ENCODE measurements around the gene VWDE.

The VWDE gene

DNA sequence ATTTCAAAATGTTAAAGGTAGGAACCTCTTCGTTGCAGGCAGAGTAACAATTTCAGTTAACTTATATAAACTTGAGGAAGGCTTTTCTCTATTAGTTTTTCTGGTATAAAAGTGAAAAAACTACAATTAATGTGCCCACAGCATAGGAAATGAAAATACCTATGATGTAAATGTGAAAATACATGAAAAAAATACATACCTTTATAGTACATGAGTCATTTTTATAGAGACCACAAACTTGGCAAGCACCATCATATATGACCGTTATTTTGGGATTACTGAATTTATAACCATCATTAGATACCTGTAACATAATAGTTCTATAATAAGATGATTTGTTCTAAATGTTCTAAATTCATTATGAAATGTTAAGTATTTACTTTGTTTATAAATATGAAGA is 42.7 kb downstream of the VWDE start:
- no peaks in the 10 kb centered on the region for H3K4me1 ChIP-seq (ENCODE audit: control insufficient read depth, insufficient read depth, low read length)
- H3K4me3 ChIP-seq (ENCODE audit: low read length): no peak overlapping the region
- no peaks in the 10 kb centered on the region for H3K27me3 ChIP-seq (ENCODE audit: control insufficient read depth, insufficient read depth, low read length)
- no peaks in the 10 kb centered on the region for H3K36me3 ChIP-seq (ENCODE audit: control insufficient read depth, insufficient read depth, low read length)
- no peak overlapping the region for H3K27ac ChIP-seq (ENCODE audit: low read depth, low read length)
- H3K9ac ChIP-seq (ENCODE audit: low read length): no peak overlapping the region

DNA sequence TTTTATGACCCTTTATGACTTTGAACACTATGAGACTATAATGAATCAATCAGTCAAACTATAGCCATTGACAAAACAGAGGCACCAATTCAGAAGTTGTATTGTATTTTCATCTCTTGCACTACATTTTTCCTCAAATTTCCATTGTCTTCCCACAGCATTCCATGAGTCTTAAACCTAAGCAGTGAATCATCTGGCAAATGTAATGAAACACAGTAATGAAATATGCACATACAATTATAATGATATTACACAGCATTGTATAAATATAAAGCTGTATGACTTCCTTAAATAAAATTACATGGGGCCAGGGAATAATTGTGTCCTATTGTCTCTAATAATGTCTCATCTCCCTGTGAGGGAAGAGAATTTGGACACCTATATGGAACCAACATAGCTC is 45.0 kb downstream of the VWDE start:
- H3K9ac ChIP-seq (ENCODE audit: low read length): no peak overlapping the region
- no peak overlapping the region for H3K4me3 ChIP-seq (ENCODE audit: low read length)
- no peak overlapping the region for H3K27ac ChIP-seq (ENCODE audit: low read depth, low read length)
- H3K36me3 ChIP-seq (ENCODE audit: control insufficient read depth, insufficient read depth, low read length): no peaks in the 10 kb centered on the region
- no peaks in the 10 kb centered on the region for H3K4me1 ChIP-seq (ENCODE audit: control insufficient read depth, insufficient read depth, low read length)
- H3K27me3 ChIP-seq (ENCODE audit: control insufficient read depth, insufficient read depth, low read length): no peaks in the 10 kb centered on the region

DNA sequence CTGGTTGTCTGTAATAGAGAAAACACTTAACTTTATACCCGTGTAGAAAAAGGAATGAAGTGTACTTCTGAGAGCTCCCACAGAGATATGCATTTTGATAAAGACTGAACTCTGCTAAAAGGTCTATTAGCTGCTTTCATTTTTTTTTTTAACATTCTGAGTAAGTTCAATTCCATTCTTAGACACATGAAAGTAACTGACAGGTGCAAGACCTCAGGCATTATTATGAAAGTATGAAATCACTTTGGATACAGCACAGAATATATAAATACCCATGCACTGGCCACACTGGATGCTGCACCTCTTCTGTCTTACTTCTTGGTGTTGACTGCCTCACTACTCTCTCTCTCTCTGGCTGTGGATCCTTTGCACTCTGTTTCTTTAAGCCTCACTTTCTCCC is 46.2 kb downstream of the VWDE start:
- Histone ChIP-seq H3K36me3 (ENCODE audit: control insufficient read depth, insufficient read depth, low read length) (no peaks in the 10 kb centered on the region), H3K27me3 (ENCODE audit: control insufficient read depth, insufficient read depth, low read length) (no peaks in the 10 kb centered on the region), H3K27ac (ENCODE audit: low read depth, low read length) (no peak overlapping the region), H3K4me3 (ENCODE audit: low read length) (no peak overlapping the region), H3K4me1 (ENCODE audit: control insufficient read depth, insufficient read depth, low read length) (no peaks in the 10 kb centered on the region), H3K9ac (ENCODE audit: low read length) (no peak overlapping the region)

DNA sequence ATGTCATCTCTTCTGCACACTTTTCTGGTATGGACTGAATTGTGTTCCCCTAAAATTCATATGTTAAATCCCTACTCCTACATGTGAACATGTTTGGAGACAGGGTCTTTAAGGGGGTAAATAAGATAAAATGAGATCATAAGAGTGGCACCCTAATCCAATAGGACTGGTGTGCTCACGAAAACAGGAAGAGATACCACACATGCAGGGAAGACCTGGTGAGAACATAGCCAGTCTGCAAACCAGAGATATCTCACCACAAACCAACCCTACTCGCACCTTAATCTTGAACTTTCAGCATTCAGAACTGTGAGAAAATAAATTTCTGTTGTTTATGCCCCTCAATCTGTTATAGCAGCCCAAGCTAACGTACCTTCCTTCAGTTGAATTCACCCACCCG is 51.8 kb downstream of the VWDE start:
- H3K27me3 ChIP-seq (ENCODE audit: control insufficient read depth, insufficient read depth, low read length): no peaks in the 10 kb centered on the region
- no peak overlapping the region for H3K27ac ChIP-seq (ENCODE audit: low read depth, low read length)
- H3K4me1 ChIP-seq (ENCODE audit: control insufficient read depth, insufficient read depth, low read length): no peaks in the 10 kb centered on the region
- H3K4me3 ChIP-seq (ENCODE audit: low read length): no peak overlapping the region
- H3K9ac ChIP-seq (ENCODE audit: low read length): no peak overlapping the region
- H3K36me3 ChIP-seq (ENCODE audit: control insufficient read depth, insufficient read depth, low read length): no peaks in the 10 kb centered on the region

DNA sequence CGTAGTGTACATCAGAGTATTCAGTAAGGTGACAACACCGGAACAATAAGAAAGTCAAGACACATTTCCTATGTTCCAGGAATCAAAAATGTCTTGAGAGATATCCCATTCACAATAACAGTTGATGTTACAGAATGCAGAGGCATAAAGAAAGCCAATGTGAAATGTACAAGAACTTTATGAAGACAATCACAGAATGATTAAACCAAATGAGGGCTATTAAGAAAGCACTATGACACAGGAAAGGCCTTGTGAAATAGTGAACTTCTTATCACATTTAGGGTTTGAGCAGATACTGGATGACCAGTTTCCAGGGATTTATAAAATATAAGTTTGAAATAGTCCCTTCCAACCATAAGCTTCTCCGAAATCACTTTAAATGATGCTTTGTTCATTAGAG is 52.7 kb downstream of the VWDE start:
- no peaks in the 10 kb centered on the region for H3K4me1 ChIP-seq (ENCODE audit: control insufficient read depth, insufficient read depth, low read length)
- H3K9ac ChIP-seq (ENCODE audit: low read length): no peak overlapping the region
- H3K36me3 ChIP-seq (ENCODE audit: control insufficient read depth, insufficient read depth, low read length): no peaks in the 10 kb centered on the region
- no peaks in the 10 kb centered on the region for H3K27me3 ChIP-seq (ENCODE audit: control insufficient read depth, insufficient read depth, low read length)
- no peak overlapping the region for H3K27ac ChIP-seq (ENCODE audit: low read depth, low read length)
- H3K4me3 ChIP-seq (ENCODE audit: low read length): no peak overlapping the region

DNA sequence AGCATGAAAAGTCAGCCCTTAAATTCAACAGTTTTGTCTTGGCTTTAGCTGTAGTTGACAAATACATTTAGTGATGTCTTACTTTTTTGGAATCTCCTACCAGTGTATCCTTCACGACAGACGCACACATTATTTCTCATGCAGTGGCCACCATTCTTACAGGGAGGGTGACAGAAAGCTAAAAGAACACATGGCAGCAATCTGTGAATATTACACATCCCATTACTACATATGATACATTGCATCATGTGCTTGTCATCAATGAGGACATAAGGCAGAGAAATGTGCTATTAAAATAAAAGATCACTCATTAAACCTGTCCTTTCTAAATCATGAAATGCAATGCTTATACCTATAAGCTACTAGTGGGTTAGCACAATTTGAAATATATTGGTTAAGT is 66.6 kb downstream of the VWDE start:
- Histone ChIP-seq H3K36me3 (ENCODE audit: control insufficient read depth, insufficient read depth, low read length) (no peaks in the 10 kb centered on the region), H3K27me3 (ENCODE audit: control insufficient read depth, insufficient read depth, low read length) (no peaks in the 10 kb centered on the region), H3K4me1 (ENCODE audit: control insufficient read depth, insufficient read depth, low read length) (no peaks in the 10 kb centered on the region), H3K4me3 (ENCODE audit: low read length) (no peak overlapping the region), H3K9ac (ENCODE audit: low read length) (no peak overlapping the region), H3K27ac (ENCODE audit: low read depth, low read length) (no peak overlapping the region)

DNA sequence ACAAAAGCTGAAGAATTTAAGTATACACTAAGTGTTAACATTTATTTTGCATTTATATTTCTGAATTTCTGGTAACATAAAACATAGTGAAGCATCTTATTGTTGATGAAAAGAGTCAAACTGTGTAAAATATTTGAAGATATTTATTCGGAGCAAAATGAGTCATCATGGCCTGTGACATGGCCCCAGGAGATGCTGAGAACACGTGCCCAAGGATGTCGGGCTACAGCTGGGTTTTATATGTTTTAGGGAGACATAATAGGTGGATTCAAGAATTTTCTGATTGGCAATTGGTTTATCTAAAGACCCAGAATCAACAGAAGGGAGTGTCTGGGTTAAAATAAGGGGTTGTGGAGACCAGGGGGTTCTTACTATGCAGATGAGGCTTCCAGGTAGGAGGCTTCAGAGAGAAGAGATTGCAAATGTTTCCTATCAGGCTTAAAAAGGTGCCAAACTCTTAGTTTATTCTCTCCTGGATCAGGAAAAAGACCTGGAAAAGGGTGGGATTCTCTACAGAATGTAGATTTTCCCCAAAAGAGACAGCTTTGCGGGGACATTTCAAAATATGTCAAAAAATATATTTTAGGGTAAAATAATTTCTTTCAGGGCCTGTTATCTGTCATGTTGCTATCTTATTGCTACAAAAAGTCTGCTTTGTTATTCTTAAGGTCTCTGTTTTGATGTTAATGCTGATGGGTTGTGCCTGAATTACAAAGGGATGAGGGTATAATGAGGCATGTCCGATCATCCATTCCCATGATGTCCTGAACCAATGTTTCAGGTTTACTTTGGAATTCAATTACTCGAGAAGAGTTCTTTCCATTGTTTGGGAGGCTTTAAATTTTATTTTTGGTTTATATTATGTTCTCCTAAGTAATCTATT is 74.5 kb downstream of the VWDE start:
- no peaks in the 10 kb centered on the region for H3K4me1 ChIP-seq (ENCODE audit: control insufficient read depth, insufficient read depth, low read length)
- no peak overlapping the region for H3K9ac ChIP-seq (ENCODE audit: low read length)
- H3K27ac ChIP-seq (ENCODE audit: low read depth, low read length): no peak overlapping the region
- no peak overlapping the region for H3K4me3 ChIP-seq (ENCODE audit: low read length)
- no peaks in the 10 kb centered on the region for H3K27me3 ChIP-seq (ENCODE audit: control insufficient read depth, insufficient read depth, low read length)
- H3K36me3 ChIP-seq (ENCODE audit: control insufficient read depth, insufficient read depth, low read length): no peaks in the 10 kb centered on the region

DNA sequence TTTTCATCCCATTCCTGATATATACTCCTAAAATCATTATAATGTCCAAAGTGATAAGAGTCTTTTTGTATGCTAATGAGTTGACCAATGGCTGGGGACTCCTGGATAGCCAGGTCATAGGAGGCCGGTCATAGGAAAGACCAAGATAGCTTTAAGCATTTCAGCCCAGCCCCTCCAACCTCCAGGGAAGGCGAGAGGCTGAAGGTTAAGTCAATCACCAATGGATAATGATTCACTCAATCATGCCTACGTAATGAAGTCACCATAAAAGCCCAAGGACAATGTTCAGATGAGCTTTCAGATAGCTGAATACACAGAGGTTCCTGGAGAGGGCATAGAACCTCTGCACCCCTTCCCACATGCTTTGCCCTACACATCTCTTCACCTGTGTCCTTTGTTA is 75.7 kb downstream of the VWDE start:
- Histone ChIP-seq H3K27me3 (ENCODE audit: control insufficient read depth, insufficient read depth, low read length) (no peaks in the 10 kb centered on the region), H3K36me3 (ENCODE audit: control insufficient read depth, insufficient read depth, low read length) (no peaks in the 10 kb centered on the region), H3K9ac (ENCODE audit: low read length) (no peak overlapping the region), H3K4me1 (ENCODE audit: control insufficient read depth, insufficient read depth, low read length) (no peaks in the 10 kb centered on the region), H3K4me3 (ENCODE audit: low read length) (no peak overlapping the region), H3K27ac (ENCODE audit: low read depth, low read length) (no peak overlapping the region)

DNA sequence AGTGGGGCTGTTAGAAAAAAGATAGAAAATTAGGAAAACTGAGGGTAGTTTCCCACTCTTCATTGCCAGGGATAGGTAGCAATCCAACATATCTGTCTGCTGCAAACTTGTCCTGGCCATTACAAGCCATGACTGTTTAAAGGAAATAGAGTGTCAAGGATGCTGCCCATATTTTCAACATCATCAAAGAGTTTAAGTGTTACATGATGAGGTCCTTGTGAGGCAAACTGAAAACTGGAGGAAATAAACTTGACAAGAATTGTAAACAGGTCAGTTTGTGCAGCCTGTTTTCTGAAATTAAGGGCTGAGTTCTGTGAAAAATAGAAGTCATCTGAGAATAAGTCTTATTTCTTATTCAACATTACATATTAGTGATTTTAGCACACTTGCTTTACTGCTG is 78.0 kb downstream of the VWDE start:
- Histone ChIP-seq H3K4me3 (ENCODE audit: low read length) (no peak overlapping the region), H3K27ac (ENCODE audit: low read depth, low read length) (no peak overlapping the region), H3K27me3 (ENCODE audit: control insufficient read depth, insufficient read depth, low read length) (no peaks in the 10 kb centered on the region)

DNA sequence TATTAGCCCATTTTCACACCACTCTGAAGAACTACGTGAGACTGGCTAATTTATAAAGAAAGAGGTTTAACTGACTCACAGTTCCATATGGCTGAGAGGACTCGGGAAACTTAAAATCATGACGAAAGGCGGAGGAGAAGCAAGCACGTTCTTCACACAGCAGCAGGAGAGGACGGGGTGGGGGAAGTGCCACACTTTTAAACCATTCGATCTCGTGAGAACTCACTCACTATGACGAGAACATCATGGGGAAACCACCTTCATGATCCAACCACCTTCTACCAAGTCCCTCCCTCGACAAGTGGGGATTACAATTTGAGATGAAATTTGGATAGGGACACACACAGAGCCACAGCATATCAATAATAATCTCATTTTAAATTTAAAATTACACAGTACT is 80.2 kb downstream of the VWDE start:
- no peak overlapping the region for H3K4me3 ChIP-seq (ENCODE audit: low read length)
- H3K4me1 ChIP-seq (ENCODE audit: control insufficient read depth, insufficient read depth, low read length): no peaks in the 10 kb centered on the region
- H3K27me3 ChIP-seq (ENCODE audit: control insufficient read depth, insufficient read depth, low read length): no peaks in the 10 kb centered on the region
- no peaks in the 10 kb centered on the region for H3K36me3 ChIP-seq (ENCODE audit: control insufficient read depth, insufficient read depth, low read length)
- no peak overlapping the region for H3K9ac ChIP-seq (ENCODE audit: low read length)
- H3K27ac ChIP-seq (ENCODE audit: low read depth, low read length): no peak overlapping the region

More for the DNA sequence above, 78.0 kb downstream of the VWDE start:
- Histone ChIP-seq H3K9ac (ENCODE audit: low read length) (no peak overlapping the region), H3K4me1 (ENCODE audit: control insufficient read depth, insufficient read depth, low read length) (no peaks in the 10 kb centered on the region), H3K36me3 (ENCODE audit: control insufficient read depth, insufficient read depth, low read length) (no peaks in the 10 kb centered on the region)

DNA sequence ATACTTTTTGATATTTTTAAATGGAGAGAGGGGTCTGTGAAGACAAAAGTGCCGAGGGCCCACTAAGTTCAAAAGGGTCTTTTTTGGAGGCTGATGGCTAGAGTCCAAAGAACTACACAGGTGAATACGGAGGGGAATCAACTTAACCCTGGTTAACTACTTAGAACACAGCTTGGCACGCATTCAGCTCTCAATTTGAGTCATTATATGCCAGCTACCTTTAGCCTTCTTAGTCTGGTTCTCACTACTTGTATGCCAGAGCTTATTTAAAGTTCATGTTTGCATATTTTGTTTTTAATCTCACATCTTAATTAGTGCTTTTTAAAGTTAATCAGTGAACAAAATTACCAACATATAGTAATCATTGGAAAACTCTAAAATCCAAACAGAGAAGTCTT is 80.8 kb downstream of the VWDE start:
- no peaks in the 10 kb centered on the region for H3K27me3 ChIP-seq (ENCODE audit: control insufficient read depth, insufficient read depth, low read length)
- H3K36me3 ChIP-seq (ENCODE audit: control insufficient read depth, insufficient read depth, low read length): no peaks in the 10 kb centered on the region
- H3K4me3 ChIP-seq (ENCODE audit: low read length): no peak overlapping the region
- no peak overlapping the region for H3K9ac ChIP-seq (ENCODE audit: low read length)
- H3K4me1 ChIP-seq (ENCODE audit: control insufficient read depth, insufficient read depth, low read length): no peaks in the 10 kb centered on the region
- H3K27ac ChIP-seq (ENCODE audit: low read depth, low read length): no peak overlapping the region

DNA sequence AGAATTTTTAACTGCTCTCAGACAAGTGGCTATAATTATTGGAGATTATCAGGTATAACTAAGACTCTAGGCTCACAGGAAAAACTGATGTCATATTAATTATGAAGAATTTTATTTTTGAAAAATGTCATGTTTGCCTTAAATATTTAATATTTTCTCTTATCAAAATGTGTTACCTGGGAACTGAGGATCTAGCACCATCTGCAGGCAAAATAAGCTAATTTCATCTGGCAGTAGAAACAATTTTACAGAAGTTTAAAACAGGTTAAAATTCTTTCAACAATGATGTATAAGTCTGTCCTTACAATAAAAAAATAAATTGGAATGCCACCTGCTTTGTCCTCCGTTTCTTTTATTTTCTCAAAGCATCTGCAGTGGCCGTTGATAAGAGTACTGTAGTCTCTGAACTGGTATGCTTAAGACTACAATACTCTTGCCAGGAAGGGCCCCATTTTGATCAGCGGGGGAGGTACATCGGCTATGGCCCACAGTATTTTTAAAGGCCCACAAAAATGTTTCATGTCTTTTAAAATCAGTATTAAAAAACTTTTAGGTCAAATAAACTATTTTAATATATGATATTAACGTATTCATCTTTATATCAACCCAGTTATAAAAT is 81.3 kb downstream of the VWDE start:
- Histone ChIP-seq H3K9ac (ENCODE audit: low read length) (no peak overlapping the region), H3K4me1 (ENCODE audit: control insufficient read depth, insufficient read depth, low read length) (no peaks in the 10 kb centered on the region), H3K36me3 (ENCODE audit: control insufficient read depth, insufficient read depth, low read length) (no peaks in the 10 kb centered on the region), H3K27ac (ENCODE audit: low read depth, low read length) (no peak overlapping the region), H3K4me3 (ENCODE audit: low read length) (no peak overlapping the region), H3K27me3 (ENCODE audit: control insufficient read depth, insufficient read depth, low read length) (no peaks in the 10 kb centered on the region)
